ENCODE data around the gene ATP6V0C. TPM values are rescaled to one million over a fixed set of nuclear protein-coding genes. Genes with fewer than 3 reads are reported as not detected.
A peak's percentile ranks its signal among the peaks of the same experiment; 100 is the strongest.

ATP6V0C gene
- total RNA-seq, 1 experiment from 2014 or later: 147 TPM

DNA sequence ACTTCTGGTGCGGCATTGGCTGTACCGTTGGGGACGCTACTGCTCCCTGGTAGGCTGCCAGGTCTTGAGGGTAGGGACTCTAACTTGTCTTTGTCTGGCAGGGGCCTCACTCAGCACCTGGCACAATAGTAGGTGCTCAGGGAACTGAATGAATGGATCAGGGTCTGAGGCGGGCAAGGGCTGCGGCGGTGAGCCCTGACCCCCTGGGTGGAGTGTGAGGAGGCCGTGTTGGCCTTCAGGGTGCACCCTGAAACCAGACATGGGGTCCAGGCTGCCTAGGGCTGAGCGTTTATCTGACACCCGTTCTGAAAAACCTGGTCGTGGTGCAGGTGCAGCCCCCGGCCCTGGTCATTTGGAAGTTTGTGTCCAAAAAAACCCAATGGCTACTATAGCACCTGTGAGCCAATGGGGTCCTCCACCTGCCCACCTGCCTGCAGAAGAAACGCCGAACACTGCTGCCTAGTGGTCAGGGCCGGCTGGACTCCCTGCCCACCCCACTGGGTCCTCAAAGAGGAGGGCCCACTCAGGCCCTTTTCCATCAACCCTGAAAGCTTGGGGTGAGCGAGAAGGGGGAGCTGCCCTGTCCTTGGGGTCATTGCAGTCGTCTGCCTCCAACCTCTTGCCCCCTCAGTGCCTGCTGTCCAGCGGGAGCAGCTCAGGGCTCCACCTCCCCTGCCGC is 4.9 kb upstream of the ATP6V0C start:
- no peak for DNase-seq (ENCODE audit: low read depth)

DNA sequence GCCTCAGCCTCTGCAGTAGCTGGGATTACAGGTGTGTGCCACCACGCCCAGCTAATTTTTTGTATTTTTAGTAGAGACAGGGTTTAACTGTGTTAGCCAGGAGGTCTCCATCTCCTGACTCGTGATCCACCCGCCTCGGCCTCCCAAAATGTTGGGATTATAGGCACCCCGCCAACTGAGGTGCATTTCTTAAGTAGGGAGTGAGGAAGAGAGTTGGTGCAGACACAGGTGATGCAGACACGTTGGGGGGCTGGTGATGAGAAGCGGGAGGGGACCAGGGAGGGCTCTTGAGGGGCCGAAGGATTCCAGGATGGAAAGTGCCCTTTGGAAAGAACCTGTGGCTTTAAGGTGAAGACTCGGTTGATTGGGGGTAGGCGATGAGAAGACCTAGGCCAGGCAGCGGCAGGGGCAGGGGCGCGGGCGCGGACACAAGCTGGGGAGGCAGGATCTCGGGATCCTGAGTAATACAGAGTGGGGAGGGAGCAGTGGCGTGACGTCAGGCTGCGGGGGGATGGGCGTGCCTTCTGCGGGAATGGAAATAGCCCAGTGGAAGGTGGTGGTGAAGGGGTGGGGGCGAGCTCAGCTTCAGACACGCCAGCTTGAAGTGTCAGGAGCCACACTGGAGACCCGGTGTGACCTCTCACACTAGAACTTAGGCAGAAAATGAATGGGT is 2.5 kb upstream of the ATP6V0C start:
- no peak for DNase-seq (ENCODE audit: low read depth)

DNA sequence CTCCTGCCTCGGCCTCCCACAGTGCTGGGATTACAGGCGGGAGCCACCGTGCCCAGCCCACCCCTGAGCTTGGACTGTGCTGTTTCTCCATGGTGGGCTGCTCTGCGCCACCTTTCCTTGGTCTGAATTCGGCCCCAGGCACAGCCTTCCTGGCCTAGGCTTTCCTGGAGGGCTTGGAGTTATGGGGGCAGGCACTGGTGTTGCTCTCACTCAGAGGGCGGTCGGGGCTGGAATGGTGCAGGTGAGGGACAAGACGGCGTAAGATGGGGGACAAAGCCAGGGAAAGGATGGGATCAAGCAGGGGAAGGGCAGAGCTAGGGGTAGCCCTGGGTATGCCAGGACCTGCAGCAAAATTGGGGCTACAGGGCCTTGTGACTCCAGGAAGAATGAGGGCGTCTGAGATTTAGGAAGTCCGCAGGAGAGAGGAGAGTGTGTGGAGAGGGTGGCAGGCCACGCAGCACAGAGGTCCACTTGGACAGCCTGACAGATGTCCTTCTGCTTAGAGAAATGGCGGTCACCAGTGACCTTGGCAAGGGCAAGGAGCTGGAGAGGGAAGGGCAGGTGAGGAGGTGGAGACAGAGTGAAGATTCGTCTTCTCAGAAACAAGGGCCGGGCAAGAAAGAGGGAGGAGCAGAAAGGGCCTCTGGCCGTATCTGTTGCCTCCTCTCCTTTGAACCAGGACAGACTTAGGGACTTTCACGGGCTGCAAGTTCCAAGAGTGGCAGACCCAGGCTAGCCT is 1.6 kb upstream of the ATP6V0C start:
- DNase-seq (ENCODE audit: low read depth): no peak

DNA sequence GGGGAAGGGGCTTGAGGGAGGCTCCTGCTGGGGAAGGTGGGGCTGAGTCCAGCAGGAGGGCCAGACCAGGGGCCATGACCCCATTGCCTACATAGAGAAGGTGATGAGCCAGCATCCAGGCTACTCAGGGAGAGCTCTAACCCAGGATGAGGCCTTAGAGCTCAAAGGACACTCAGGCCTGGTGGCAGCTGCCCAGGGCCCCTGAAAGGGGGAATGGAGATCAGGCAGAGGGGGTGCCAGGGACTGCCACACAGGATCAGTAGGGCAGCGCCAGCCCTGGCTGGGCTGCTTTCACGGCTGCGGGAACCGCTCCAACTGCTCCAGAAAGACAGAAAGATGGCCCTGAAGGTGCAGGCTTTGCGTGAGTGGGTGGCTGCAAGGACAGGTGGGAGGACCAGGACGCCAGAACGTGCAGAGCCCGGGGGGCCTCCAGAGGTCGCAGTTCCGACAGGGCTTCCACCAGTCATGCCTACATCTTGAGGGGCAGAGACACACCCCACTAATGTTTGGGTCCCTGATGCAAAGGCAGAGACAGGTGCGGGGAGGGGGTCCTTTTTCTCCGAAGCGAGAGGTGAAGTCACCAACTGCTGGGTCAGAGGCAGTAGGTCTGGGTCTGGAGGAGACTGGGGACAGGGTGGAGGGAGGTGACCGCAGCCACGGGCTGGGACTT is 882 bp upstream of the ATP6V0C start:
- no peak for DNase-seq (ENCODE audit: low read depth)

DNA sequence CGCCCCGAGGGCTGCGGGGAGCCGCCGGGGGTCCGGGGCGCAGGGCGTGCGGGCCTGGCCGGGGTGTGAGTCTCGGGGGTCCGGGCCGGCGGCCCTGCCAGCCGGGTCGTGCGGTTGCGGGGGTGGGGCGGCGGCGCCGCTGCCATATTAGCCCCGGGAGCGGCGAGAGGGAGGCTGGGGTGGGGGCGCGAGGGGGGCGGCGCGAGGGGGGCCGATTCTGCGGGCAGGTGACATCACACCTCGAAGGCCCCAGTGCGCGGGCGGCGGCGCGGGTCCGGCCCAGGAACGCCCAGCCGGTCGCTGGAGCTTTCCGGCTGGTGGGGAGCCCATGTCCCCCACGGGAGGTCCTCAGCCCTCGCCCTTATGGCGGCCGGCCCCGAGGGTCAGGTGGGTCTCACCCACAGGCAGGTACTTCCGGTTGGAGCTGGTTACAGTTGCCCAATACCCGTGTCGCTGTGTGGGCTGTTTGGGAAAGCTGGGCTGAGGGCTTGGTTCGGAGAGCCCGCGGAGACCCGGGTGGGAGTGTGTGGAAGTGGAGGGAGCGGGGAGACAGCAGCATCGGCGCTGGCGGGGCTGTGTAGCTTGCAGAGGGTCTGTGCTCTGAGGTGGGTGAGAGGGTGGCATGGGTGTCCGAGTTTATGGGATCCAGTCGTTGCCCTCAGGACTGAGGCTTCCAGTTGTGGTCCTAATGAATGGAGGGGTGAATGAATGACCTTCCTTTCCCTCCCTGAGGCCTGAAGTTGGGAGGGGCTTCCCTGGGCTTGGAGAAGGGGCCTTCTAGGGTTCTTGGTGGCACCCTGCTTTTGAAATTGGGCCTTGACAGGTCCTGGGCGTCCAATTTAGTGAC is 804 bp downstream of the ATP6V0C start:
- no peak for DNase-seq (ENCODE audit: low read depth)

DNA sequence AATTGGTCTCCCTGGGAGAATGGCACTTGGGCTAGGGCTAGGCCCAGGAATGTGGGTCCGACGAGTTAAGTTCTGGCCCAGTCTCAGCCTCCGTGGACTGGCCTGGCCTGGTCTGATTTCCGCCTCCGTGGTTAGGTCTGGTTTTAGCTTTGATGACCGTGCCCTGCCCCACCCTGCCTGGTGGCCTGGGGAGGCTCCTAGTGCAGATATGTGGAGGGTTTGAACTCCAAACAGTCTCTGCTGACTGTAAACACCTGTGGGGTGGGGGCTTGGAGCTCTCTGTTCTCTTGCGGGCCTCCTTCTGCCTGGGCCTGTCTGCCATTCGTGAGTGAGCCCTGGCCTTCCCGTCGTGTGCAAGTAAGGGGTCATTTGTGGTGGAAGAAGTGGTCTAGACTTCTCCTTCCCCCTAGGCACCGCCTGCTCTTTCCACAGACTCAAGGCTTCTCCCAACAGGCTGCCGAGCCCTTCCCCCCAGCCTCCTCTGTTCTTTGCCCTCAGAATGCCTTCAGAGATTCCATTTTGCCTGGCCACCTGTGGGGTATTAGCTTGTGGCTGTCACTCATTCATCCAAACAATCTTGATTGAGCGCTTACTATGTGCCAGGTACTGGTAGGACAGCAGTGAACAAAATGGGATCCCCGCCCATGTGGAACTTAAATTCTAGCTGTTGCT is 1.6 kb downstream of the ATP6V0C start:
- DNase-seq (ENCODE audit: low read depth): no peak

DNA sequence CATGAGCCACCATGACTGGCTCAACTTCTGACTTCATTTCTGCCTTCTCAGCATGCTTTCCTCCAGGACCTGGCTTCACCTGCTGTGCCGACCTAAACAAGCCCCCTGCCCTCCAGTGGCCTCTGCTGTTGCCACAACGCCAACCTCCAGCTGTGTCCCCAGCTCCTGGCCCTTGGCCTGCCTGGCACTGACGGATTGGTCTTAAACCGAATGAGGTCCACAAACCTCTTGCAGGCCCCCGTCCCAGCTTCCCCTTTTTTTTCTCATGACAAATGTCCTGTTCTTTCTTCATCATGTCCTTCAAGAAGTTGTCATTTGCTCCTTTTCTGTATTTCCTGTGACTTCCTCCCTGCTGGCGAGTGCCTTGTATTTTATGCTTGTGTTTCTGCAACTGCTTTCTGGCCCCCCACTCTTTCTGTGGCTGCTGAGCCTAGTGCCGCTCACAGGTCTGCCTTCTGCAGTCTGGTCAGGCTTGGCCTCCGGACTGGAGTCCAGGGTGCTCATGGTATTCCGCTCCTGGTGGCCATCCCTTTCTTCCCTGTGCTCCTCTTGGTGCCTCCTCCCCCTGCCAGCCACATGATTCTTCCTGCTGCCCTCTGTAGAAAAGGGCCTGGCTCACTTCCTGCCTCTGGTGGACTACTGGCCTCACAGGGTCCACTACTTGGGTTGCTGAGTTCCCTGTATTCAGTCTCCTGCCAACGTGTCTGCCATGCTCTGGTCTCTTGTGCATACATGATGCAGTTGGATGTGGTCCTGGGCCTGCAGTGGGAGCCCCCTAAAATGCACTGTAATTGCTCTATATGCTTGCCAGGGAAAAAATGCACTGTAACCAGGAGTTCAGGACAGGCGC is 2.9 kb downstream of the ATP6V0C start:
- DNase-seq (ENCODE audit: low read depth): peak; percentile 48

DNA sequence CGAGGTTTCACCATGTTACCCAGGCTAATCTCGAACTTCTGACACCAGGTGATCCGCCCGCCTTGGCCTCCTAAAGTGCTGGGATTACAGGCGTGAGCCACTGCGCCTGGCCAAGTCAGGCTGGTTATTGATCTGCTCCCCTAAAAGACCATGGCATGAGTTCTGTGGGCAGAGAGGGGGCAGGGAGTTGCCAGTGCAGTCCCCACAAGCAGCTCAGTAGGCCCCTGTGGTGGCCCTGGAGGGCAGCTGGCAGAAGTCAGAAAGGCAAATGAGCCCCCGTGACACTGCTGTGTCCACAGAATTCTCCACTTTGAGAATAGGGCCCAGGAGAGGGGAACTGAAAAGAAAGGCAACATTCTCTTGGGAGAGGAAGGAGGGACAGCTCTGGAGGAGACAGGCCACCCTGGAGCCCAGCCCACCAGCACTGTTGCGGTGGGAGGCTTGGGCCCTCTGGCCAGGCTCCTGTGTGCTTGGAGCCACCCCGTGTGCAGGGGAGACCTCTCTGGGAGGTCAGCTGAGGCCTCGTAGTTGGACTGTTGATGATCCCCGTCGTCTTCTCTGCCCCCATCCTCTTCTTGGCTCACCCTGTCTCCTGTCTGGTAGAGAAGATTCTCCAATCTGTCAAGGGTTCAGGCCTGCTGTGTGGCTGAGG is 4.3 kb downstream of the ATP6V0C start:
- DNase-seq (ENCODE audit: low read depth): no peak

DNA sequence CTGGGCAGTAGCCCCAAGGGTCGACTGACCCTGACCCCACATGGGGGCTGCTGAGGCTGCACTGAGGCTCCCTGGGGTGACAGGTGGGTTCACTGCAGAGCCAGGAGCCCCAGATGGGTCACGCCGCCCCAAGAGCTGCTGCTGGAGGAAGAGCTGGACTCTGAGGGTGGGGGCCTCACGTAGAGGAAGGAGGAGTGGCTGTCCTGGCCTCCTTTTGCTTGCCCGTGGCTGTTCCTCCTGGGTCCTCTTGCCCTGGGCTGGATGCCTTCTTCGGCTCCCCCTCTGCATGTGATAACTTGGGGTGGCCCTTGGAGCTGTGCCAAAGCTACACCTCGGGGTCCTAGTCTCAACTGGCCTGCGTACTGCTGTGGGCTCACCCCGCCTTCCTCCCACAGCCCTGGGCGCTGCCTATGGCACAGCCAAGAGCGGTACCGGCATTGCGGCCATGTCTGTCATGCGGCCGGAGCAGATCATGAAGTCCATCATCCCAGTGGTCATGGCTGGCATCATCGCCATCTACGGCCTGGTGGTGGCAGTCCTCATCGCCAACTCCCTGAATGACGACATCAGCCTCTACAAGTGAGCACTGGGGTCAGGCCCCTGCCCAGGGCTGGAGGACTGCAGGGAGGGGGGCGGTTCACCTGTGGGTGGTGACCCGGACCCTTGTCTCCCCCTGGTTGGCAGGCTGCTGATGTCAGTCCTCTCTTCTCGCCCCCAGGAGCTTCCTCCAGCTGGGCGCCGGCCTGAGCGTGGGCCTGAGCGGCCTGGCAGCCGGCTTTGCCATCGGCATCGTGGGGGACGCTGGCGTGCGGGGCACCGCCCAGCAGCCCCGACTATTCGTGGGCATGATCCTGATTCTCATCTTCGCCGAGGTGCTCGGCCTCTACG is 5.3 kb downstream of the ATP6V0C start:
- DNase-seq (ENCODE audit: low read depth): no peak

DNA sequence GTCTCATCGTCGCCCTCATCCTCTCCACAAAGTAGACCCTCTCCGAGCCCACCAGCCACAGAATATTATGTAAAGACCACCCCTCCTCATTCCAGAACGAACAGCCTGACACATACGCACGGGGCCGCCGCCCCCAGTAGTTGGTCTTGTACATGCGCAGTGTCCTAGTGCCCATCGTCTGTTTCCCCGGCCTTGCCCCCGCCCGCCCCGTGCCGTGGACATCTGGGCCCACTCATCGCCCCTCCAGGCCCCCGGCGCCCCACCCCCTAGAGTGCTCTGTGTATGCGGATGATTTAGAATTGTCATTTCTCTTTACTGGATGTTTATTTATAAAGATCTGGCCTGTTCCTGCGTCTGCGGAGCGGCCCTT is 5.9 kb downstream of the ATP6V0C start:
- no peak for DNase-seq (ENCODE audit: low read depth)

DNA sequence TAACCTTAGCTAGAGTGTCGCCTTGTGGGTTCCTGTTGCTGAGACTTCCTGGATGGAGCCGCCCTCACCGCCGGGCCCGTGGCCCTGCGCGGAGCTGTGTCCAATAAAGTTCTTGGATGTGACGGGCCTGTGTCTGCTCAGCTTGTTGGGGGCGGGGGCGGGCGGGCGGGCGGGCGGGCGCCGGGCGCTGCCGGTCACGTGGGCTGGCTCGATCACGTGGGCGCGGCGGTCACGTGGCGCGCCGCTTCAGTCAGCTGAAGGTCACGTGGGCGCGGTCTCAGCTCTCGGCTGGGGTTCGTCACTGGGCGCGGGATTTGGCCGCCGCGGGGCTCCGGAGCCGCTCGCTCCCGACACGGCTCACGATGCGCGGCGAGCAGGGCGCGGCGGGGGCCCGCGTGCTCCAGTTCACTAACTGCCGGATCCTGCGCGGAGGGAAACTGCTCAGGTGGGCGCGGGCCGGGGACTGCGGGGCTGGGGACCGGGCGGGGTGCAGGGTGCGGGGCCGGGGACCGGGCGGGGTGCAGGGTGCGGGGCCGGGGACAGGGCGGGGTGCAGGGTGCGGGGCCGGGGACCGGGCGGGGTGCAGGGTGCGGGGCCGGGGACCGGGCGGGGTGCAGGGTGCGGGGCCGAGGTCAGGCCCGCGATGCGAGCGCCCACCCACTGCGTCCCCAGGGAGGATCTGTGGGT is 6.5 kb downstream of the ATP6V0C start, which contains the start of gene AMDHD2:
TSS of gene AMDHD2 (plus strand) at position 275 of the 687 bp plus-strand sequence. CDS start at position 363, 88 bp downstream.
- peak; percentile 80 for DNase-seq (ENCODE audit: low read depth)

DNA sequence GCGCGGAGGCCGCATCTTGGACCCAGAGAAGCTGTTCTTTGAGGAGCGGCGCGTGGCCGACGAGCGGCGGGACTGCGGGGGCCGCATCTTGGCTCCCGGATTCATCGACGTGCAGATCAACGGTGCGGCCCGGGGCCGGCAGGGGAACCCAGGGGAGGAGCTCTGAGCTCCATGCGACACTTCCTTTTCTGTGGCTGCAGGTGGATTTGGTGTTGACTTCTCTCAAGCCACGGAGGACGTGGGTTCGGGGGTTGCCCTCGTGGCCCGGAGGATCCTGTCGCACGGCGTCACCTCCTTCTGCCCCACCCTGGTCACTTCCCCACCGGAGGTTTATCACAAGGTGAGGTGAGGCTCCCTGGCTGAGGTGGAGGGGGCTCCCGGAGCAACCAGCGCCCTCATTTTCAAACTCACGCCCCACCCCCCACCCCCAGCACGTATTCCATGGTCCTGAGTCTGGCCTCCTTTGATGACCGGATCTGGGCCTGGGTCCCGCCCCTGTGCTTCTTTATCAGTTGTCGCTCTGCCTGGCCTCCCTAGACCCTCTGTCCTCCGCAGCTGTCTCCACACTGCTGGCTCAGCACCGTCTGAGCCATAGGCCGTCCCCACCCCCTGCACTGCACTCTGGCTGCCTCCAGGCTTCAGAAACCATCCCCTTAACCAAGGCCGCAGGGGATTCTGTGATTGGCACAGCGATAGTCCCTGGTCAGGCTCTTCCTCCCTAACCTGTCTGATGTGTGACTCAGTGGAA is 7.2 kb downstream of the ATP6V0C start:
- peak; percentile 47 for DNase-seq (ENCODE audit: low read depth)

DNA sequence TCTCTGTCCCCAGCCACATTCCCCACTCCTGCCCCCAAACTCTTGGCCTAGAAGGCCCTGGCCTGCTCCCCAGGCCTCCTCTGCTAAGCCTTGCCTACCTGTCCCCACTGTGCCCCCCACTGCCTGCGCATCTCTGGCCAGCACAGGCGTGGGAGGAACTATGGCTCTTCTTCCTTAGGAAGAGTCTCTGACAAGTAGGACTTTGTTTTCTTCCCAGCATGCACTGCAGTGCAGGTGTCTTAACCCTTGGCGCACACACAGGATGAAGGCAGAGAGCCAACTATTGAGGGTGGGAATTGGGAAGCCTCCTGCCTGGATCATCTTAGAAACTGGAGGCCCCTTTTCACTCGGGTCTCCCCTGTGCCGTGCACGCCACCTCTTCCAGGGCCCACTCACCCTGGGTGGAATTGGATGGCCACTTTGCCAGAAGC is 10.1 kb downstream of the ATP6V0C start:
- DNase-seq (ENCODE audit: low read depth): no peak

DNA sequence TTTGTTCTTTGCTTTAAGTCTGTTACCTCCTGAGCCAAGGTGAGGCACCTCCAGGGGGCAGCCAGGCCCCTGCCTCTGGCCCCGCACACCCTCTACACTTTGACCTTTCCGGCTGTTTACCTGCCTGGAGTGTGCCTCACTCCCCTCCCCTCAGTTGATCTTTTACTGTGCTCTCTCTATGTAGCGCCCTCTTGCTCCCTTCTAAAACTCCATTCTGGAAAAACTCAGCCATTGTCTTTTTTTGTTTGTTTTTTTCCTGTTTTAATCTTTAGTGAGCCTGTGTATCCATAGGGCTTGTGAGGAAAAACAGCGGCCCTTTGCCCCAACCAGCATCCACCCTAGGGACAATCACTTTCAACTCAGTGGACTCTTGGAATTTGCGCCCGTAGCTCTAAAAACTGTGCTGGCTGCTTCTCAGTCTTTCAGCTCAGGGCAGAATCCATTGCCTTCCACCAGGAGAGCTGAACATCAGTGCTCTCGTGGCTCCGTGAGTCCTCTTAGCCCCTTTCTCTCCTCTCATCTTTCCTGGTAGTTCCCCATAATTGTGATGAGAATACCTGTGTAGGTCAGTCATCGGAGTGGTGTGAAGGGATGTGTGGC is 10.7 kb downstream of the ATP6V0C start:
- DNase-seq (ENCODE audit: low read depth): no peak

DNA sequence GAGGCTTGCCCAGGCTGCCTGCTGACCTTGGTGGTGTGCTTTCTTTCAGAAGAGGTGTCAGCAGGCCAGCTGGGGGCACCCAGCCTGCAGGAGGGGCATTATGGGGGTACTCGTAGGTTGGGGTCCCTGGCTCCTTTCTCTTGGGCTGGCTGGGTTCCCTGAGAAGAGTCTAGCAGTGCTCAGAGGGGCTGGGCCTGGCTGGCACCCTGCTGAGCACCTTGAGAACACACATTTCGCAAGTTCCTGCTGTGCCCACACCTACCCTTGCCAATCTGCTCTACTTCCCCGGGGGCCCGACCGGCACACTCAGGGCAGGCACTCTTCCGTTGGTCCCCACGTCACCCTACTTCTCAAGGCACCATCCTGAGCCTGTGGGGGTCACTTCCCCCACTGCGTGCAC is 12.4 kb downstream of the ATP6V0C start:
- DNase-seq (ENCODE audit: low read depth): no peak
